CD4-positive, alpha-beta T cell treated with Interleukin-4 for 1 hour (primary cell): Measurements from ENCODE around the gene CYB5RL.
"Not testable (repeated sequence)": the region's sequence is repeated elsewhere in the genome, so short reads cannot be mapped to it uniquely, and the experiment has no call there.

ENCODE experiments used
- DNase-seq, 2 donors: peaks; one replicate each; pipeline ENCODE4 v3.0.0-alpha.2; 2020 to 2022

The CYB5RL gene

DNA sequence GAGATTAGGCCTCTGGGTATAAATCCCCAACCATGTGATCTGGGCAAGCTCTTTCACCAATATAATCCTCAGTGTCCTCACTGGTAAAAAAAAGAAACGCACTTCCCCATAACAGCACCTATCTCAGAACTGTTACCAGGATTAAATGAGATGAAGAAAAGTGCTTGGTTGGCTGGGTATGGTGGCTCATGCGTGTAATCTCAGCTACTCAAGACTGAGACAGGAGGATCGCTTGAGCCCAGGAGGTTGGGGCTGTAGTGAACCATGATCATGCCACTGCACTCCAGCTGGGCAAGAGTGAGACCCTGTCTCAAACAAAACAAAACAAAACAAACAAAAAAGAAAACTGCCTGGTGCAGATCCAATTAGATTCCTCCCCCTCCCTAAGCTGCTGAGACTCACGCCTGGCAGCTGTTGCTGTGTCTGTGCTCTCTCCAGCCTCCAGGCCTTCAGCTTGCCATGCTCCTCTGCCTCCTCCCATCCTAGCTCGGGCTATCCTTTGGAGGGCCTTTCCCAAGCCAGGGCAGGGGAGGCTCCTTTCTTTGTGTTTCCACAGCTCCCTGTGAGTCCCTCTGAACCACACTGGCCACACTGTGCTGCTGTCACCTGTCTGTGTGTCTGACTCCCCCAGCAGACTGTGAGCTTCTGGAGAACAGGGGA is 19.0 kb downstream of the CYB5RL start:
- no peak for DNase-seq

DNA sequence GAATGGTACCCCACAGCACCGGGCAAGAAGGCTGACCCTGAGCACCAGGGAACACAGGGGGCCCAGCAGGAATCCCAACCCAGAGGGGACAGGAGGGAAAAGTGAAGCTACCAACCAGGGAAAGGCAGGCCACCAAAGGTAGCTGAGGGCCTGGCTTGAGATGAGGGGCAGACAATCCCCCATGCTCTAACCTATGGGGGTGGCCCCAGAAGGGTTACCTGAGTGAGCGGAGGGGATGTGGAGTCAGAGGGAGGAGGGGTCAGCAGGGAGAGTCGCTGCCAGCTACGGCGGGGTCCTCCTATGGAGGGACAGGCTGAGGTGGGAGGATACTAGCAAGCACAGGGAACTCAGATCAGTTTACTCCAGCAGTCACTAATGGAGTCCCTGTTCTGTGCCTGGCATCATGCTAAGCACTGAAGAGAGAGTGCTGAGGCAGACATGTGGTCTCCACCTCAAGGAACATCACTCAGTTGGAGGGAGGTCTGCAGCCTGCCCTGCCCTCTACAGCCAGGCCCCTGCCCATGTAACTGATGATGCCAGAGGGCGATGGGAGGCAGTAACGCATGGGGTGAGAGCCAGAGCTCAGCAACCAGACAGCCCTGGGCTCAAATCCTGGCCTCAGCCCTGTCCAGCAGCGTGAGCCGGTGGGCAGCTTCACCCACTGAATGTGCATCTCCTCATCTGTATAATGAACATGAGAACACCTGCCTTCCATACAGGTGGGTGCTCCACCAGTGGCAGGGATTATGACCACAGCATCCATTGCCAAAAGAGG is 21.3 kb downstream of the CYB5RL start:
- DNase-seq, result no peak

DNA sequence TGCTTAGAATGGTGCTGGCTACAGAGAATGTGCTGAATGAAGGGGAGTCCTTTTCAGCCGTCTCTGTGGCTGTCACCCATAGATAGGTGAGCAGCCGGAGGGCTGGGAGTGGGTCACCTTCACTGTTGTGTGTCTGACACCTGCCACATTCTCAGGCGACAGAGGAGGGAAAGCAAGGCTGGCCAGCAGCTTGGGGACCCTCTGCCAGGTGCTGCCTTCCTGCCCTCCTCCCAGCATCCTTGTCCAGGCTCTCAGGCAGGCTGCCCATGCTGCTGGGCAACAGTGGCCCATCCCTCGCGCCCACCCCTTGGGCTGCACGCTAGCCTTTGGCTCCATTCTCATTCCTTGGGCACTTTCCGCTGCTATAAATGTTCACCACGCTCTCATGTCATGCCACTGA is 22.1 kb downstream of the CYB5RL start:
- no peak for DNase-seq

DNA sequence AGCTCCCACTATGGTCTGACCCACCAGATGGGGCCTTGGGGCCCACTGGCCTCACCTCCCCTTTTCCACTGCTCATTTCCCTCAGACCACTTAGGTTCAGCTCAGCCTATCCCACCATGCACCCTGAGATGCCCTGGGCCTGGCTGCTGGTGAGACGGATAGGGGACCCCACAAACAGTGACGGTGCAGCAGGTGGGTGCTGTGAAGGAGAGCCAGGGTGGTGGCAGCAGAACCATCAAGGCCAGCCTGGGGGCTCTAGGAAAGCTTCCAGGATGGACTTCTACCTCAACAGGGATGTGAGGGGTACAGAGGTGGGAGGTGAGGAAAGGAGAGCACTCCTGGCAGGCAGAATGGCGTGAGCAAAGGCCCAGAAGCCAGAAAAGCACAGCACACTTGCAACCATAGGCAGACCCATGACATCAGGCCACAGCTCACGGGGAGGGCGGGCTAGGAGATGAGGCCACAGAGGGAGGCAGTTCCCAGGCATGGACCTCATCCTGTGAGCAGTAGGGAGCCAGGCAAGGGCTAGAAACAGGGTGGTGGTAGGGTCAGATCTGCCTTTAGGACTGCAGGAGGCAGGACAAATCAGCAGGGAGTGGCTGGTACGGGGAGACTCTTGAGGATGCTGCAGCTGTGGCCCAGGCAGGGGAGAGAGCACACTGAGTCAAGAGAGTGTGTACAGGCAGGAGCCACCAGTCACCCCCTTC is 23.1 kb downstream of the CYB5RL start:
- DNase-seq, result no peak

DNA sequence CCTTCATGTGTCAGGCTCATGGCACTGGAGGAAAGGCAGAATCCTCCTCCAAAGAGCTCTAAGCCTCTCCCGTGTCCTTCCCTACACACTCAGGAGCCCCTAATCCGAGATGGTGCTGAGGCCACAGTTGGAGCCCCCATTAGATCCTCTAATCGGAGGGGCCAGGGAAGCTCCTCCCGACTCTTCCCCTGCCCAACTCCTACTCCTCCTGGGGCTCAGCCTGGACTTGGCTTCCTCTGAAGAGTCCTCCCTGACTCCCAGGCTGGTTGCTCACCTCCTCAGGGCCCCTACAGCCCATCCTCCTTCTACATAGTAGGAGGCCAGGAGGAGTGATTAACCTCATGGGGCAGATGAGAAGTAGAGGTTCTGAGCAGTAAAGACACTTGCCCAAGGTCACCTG is 25.7 kb downstream of the CYB5RL start:
- DNase-seq, result no peak

DNA sequence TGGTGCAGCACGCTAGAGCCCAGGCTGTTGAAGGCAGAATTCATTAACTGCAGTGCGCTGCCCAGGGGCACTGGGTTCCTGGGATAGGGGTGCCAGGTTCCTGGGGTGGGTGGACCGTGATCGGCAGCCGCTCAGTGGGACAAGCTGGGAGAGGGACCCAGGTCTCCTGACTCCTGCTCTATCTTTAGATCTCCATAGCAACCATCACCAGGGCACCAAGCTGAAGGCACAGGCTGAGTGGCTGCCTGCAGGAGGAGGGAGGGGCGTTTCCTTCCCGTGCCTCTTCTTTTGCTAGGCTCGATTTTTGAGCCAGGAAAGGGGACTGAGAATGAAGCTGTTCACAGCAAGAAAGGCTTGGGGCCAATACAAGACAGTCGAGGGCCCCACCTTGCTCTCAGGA is 26.1 kb downstream of the CYB5RL start:
- DNase-seq, result no peak

DNA sequence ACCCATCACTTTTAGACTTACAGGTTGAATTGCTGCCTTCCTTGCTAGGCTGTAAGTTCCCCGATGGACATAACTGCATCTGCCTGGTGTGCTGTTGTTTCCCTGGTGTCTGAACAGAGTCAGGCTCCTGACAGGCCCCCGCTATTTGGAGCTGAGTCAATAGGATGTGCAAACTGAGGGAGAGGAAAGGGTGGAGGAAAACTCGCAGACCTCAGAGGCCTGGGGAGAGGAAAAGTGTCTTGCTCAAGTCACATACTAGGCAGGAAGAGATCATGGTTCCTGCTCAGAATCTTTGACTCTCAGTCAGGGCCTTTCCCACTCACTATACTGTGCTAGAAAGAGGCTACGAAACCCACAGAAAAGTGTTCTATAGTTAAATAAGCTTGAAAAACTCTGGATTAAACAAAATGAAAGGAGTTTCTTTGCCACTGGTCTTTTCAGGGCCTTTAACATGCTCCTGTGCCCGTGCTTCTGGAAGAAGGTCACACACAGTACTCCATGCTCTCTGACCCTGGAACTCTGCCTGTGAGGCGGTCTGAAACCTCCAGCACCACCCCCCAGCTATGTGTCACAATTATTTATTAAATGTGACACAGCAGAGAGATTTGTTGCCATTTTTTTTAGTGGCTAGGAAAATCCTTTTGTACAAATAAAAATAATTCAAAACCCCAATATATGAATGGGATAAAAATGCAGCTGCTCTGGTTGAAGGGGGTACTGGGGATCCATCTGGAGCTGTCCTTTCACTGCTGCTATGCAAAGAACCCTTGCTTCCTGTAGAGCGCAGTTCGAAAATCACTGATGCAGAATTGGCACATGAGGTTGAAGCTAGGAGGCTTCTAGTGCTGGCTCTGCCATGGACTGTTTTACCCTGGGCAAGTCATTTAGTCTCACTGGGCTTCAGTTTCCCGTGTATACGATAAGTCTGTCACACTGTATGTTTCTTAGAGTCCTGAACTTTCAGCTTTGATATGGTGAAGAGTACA is 26.9 kb downstream of the CYB5RL start:
- no peak for DNase-seq

DNA sequence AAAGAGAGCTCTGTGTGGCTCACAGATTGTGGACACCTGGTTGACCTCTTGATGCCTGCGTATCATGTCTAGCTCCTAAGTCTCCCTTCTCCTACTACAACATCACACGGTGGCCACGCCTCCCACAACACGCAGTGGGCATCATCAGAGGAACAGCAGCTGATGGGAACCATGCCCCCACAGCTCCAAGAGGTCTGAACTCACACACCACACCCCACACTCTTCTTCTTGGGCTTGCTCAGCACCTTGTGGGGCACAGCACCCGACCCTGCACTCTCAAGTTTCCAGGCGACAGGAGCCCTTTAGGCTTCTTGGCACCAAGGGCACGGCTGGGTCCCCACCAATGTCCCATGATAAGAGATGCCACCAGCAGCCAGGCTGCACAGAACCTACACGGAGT is 28.2 kb downstream of the CYB5RL start:
- no peak for DNase-seq

DNA sequence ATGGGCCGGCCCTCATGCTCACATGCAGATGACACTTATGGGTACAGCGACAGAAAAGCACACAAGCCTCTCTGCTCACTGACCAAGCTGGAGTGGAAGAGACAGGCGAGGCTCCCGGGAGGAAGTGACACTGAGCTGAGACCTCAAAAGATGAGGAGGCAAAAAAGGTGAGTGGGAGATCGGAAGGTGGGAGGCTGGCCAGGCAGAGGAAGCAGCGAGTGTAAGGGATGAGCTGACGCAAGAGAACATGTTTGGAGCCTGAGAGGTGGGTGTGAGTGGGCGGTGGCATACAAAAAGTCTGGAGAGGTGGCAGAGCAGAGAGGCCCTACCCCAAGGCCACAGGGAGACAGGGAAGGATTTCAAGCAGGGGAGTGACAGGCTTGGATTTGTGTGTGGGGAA is 28.8 kb downstream of the CYB5RL start:
- no peak for DNase-seq

DNA sequence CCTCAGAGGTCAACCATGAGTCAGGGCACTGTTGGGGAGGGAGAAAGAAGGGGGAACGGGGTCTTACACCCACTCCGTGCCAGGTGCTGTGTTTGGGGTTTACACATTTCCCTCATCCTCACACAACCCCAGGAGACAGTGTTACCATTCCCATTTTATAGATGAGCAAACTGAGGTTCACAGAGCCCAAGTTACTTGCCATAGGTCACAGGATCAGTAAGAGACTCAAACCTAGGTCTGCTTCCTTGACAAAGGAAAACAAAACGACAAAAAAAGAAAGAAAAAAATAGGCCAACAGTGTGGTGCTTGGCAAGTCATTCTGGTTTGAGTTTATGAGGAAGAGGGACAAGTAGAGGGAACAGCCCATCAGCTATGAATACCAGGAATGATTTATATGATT is 30.8 kb downstream of the CYB5RL start:
- no peak for DNase-seq

DNA sequence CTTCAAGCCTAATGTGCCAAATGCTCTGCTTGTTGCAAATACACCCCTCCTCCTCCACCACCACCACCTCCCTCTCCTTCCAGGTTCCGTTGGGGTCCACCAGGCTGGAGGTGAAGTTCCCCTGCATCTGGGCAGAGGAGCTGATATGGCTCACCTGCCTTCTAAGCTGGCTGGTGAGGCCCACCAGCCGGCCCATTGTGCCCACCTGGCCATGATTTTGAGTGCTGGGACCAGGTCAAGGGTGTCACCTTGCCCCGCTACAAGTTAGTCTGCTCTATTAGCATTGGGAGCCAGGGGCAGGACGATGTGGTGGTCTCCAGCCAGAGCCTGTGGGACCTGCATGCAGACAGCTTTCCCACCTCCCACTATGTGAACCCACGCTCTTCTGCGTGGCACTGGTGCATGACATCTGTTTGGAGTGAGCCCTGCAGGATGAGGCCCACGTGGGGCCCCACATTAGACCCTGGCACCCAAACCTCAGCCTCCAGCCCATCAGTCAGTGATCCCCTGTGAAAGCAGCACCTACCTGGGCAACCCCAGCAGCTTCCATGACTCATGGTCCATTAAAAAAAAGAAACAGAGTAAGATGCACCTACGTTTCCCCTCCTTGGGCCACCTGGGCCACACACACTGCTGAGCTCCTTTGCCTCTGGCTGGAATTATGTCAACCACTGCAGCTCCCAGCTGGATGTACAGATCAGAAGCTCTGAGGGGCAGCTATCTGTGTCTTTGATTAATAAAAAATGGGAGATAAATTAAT is 31.4 kb downstream of the CYB5RL start:
- no peak for DNase-seq

DNA sequence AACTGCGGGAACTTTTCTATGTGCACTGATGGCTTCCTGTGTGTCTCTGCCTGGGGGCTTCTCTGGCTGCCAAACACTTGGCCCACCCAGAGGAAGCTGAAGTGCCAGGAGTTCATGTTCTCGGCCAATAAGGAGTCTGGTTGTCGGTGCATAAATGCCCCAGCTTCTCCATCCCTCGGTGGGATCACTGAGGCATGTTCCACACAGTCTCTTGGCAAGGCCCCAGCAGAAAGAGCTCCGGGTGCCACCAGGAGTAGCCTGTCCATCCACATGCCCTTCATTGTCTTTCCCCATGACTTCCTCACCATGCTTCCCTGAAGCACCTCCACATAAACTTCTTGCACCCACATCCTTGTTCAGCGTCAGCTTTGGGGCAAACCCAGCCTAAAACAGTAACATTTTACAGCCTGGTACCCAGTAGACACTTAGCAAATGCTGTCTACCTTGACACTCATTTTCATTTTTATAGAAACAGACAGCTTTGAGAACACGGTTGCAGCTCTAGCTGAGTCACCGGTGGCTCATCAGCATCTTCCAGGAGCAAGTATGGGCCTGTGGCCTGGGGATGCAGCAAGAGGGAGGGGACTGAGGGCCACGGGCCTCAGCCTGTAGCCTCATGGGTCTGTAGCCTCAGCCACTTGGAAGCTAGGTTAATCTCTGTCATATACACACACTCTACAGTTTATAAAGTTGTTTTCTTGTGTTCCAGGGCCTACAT is 32.2 kb downstream of the CYB5RL start:
- DNase-seq, result no peak

DNA sequence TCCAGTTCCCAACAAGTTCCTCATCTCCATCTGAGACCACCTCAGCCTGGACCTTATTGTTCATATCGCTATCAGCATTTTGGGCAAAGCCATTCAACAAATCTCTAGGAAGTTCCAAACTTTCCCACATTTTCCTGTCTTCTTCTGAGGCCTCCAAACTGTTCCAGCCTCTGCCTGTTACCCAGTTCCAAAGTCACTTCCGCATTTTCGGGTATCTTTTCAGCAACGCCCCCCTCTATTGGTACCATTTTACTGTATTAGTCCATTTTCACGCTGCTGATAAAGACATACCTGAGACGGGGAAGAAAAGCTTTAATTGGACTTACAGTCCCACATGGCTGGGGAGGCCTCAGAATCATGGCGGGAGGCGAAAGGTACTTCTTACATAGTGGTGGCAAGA is 33.5 kb downstream of the CYB5RL start:
- DNase-seq, result not testable (repeated sequence)

DNA sequence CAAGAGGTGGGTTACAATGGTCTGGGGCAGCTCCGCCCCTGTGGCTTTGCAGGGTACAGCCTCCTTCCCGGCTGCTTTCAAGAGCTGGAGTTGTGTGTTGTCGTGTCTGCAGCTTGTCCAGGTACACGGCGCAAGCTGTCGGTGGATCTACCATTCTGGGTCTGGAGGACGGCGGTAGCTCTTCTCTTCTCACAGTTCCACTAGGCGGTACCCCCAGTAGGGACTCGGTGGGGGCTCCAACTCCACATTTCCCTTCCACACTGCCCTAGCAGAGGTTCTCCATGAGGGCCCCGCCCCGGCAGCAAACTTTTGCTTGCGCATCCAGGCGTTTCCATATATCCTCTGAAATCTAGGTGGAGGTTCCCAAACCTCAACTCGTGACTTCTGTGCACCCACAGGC is 34.7 kb downstream of the CYB5RL start:
- no peak for DNase-seq

DNA sequence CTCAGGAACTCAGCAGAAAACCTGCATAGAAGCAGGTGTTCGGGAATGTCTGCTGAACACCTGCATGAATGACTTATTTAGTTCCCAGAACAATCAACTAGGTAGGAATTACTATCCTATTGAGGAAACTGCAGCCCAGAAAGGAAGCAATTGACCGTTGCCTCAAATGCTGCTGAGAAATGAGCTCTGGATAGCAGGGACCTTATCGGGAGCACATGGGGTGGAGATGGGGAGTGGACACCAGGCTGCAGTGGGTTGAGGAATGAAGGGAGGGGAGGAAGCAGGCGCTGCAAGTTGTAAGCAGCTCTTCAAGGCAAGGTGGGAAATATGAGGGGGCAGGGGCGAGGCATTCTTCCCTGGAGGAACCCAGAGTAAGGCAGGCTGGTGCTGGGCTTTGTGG is 36.3 kb downstream of the CYB5RL start:
- no peak for DNase-seq

DNA sequence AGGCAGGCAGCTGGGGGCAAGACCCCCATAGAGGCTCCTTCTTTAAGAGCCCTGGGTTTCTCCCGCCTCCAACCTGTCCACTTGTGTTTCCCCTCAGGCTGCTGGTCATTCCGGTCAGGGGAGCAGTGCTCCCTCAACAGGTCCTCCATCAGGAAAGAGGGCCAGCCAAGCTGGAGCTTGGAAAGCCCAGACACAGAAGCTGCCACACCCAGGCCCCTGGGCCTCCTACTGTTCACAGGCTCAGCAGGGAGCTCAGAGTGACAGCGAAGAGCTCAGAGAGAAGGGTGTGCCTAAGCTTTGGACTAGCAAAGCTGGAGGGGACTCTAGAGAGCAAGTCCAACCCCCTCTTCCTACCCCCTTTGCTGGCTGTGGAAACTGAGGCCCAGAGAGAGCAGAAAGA is 36.8 kb downstream of the CYB5RL start:
- DNase-seq, result no peak

DNA sequence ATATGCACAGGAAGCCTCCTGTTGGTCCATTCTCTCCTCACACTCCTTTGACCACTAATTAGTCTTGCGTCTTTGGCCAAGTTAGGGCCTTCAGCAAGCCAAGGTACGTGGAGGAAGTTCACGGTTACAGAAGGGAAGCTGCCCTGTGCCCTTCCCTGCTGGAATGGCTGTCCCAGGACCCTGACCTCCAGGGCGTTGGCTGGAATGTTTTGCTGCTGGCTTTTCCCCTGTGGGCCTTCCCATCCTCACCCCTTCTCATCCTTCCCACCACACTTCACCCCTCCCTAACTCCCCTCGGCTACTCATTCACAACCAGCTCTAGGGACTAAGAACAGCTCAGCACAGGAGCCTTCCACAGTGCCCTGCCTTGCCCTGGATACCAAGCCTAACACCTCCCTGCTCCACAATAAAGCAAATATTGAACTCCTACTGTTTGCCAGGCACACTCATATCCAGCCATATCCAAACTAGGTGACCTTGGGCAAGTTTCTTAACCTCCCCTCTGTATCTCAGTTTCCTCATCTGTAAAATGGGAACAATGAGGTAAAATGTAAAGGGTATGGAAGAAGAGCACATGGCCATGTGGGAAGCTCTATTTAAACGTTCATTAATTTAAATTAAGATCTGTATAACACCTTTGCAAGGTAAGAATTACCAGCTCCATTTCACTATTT is 38.2 kb downstream of the CYB5RL start:
- DNase-seq, result no peak

DNA sequence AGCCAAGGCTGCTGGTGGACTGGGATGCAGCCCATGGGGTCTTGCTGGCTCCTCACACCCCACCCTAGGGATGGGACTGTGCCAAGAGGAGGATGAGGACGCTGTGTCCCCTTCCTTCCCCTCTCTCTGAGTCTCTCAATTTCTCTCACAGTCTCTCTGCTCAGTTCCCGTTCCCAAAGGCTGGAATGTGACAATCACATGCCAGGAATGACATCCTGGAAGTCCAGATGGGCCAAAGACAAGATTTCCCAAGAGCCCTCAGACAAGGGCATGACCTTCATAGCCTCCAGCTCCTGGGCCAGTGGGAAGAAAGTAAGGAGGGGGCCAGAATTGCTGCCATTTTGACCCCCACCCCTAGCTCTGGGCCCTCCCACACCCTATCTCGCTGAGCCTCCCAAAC is 39.5 kb downstream of the CYB5RL start:
- no peak for DNase-seq

DNA sequence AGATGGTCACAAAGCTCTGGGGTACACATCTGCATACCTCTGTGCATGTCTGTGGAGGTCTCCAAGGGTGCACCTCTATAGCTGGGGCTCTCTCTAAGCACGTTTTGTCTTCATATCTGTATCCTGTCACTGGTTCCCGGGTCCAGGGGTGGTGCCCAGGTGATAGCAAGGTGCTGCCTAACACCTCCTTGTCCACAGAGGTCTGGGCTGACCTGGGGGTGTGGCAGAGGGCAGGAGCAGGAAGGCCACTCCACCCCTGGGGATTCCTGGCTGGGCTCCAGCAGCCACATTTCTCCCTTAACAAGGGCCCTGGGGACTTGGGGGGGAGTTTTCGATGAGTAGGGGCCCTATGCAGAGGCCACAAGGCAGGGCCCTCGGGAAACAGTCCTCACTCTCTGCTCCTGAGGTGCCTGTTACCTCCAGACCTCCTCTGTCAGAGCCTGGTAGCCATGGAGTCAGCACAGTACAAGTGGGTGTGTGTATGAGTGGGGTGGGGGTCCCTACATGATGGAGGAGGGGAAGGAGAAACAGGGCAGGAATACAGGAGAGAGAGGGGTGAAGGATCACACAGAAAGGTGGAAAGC is 40.0 kb downstream of the CYB5RL start:
- no peak for DNase-seq

DNA sequence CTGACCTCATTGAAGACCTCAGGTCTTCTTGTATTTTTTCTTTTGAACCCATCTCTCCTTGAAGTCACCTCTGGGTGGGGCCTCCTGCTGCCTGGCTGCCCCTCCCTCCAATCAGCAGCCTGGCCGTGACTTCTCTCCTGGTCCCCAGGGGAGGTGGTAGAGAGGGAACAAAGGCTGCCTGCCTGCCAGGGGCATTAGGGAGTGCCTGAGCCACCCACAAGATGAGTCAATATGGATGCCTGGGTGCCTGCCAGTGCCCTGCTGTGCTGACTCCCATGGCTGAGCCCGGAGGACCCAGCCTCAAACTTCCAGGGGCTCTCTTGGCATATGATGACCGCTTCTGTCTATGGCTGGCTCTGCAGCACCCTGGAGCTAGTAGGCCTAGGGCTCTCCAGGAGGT is 41.8 kb downstream of the CYB5RL start:
- no peak for DNase-seq
